IMR-90 (cell line): Measurements from ENCODE around the gene MMP14.

Experiments used
- CTCF ChIP-seq: conservative IDR thresholded peaks from 2 replicates; pipeline ENCODE4 v1.5.1; 2012; ENCODE audit warnings: mild to moderate bottlenecking, low read depth, low read length, improper control_type of control experiment
- MAFK ChIP-seq: IDR thresholded peaks from 2 replicates; pipeline ENCODE4 v1.6.1; 2012; ENCODE audit warnings: low read depth, low read length, improper control_type of control experiment

- TF ChIP-seq MAFK (no peak), CTCF (no peak)
Measured at GRCh38 chr14:22885975-22886374, 49.6 kb downstream of the MMP14 start.
